ENCODE data around the gene KIF1C.

The KIF1C gene

DNA sequence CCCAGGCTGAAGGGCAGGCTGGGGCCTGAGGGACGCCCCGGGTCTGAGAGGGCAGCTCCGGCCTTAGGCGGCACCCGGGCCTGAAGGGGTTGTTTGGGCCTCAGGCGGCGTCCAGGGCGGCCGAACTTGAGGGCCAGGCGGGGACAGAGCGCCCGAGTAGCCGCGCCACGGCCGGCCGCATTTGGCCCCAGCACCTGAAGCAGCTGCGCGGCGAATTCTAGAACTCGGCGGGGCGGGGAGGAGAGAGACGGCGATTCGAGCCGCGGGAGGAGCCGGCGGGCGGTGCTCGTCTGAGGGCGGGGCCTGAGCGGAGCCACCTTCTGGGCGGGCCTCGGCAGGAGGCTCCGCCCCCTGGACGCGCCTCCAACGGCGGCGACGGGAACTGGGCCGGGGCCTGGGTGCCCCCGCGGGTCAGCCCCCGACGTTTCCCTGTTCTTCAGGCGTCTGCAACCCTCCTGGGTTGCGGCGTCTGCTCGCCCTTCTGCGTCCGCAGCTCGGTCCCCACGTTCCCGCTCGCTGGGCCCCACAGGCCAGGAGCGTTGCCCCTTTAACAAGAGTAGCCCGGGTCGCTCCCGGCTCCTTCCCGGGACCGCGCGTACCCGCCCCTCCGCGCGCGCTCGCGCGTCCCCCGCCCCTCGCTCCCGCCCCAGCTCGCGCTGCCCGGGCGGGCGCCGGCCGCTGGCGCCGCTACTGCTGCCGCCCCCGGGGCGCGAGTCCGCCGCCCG, at the start of gene KIF1C, which contains the start of gene INCA1:
TSS of gene KIF1C (plus strand) at position 649 of the 725 bp plus-strand sequence. CDS start 2,297 bp downstream, outside the sequence.
TSS of gene INCA1 (minus strand) at position 221 of the 725 bp plus-strand sequence. CDS start 3,085 bp downstream, outside the sequence.
- peak; percentile 91 for DNase-seq

GRCh38 chr17:4948166-4948930, 49.4 kb upstream of the KIF1C start, which contains the start of gene PFN1:
Gene PFN1 (minus strand): TSS chr17:4948530. CDS start chr17:4948394, 136 bp downstream.
- DNase-seq = peak; percentile 96

GRCh38 chr17:4948931-4949320, 48.8 kb upstream of the KIF1C start:
- DNase-seq = peak; percentile 93

DNA sequence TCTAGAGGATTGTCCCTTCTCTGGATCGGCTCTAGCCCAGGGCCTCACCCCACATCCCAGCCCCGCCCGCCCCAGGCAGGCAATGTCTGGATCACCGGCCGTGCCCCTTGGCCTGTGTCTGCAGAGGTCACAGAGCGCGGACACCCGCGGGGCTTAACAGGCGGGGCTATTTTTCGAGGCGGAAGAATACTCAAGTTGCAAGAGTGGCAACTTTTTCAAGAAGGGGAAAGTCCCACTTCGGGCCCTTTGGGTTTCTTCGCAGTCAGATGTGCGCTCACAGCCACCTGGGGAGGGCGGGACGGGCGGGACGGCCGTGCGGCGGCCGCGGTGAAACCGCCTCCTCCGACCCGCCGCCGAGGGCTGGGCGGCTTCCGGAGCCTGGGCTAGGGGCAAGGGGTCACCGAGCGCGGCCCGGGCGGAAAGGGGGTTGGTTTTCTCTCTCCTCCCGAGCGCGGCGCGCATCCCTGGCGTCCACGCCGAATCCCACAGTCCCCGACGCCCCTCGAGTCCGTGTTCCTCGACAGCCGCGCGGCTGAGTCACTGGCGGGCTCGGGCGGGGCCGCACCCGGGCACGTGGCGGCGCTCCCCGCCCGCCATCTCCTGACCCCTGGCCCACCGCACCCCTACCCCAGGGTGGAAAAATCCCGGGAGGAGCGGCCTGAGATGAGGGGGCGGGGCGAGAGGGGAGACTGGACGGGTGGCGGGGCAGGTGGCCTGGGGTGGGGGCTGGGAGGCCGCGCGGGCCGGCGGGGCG, 48.3 kb upstream of the KIF1C start:
- peak; percentile 95 for DNase-seq

GRCh38 chr17:4950075-4950745, 47.5 kb upstream of the KIF1C start:
- DNase-seq = no peak

DNA sequence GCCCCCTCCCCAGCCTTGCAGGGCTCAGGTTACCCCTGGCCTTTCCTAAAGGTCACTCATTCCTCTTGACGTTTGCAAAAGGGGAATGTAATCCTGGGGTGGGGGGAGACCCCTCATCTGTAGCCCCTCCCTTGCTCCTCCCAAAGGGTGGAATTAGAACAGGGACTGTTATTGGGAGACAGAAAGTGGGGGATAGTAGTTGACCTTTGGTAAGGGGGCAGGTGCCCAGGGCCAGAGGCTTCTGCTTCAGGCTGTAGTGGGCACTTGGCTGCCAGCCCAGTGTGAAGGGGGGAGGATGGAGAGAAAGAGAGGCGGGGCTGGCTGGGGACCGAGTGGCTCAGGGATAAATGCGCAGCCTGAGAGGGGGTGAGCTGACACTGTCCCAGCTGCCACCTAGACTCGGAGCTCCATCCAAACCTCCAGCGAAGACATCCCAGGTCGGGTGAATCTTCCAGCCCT, 47.0 kb upstream of the KIF1C start, which contains the start of gene ENO3:
TSS of gene ENO3 (plus strand) at position 374 of the 459 bp plus-strand sequence. CDS start 711 bp downstream, outside the sequence.
- DNase-seq = no peak

DNA sequence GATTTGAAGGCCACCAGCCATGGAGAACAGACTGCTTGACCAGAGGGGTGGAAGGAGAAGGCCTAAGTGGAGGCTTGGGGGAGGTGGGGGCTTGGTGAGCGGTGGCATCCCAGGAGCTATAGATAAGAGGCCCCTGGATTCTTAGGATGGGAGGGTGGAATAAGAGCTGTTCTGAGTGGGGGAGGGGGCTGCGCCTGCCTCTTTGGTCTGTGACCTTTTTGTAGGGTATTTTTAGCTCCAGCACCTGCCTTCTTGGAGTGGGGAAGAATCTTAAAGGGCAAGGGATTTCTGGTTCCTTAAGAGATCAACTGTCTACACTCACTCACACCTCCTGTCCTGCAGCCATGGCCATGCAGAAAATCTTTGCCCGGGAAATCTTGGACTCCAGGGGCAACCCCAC, 46.3 kb upstream of the KIF1C start:
- DNase-seq = no peak

GRCh38 chr17:4953451-4953961, 44.2 kb upstream of the KIF1C start:
- no peak for DNase-seq

DNA sequence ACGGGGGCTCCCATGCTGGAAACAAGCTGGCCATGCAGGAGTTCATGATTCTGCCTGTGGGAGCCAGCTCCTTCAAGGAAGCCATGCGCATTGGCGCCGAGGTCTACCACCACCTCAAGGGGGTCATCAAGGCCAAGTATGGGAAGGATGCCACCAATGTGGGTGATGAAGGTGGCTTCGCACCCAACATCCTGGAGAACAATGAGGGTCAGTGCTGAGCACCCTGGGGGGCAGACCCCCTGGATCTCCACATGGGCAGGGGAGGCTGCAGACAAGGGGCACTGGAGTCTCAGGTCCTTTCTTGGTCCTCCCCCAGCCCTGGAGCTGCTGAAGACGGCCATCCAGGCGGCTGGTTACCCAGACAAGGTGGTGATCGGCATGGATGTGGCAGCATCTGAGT, 42.7 kb upstream of the KIF1C start:
- DNase-seq = no peak

- DNase-seq = no peak
These were observed 41.2 kb upstream of the KIF1C start for GRCh38 chr17:4956493-4957061.

- DNase-seq = no peak
These were observed 39.6 kb upstream of the KIF1C start for GRCh38 chr17:4958102-4958501.

DNA sequence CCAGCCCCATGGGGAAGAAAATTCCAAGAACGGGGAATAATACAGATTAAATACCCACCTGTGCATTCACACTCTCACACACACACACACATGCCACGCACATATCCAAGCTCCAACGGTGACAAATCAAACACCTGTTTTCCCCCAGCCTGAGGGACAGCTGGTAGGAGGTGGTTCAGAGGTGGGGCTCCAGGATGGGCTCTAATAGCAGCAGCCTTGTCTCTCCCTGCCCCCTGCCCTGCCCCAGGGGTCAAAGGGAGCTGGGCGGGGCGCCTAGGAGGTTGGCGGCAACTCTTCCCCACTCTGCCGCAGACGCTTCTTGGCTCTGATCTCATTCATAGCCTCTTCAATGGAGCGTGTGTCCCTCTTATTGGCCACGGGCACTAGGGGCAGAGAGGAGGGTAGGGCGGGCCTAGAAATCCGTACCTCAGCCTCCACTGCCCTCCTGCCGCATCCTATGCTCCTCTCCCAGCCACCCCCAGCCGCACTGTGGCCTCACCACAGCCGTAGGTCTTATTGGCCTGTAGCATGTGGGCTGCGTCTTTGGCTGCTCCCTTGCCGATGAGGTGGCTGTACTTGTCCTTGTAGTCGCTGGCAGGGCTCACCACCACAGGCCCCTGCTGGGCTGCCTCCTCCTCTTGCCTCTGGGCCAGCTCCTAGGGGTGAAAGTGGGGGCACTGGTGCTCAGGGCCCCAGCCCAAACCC, 38.3 kb upstream of the KIF1C start:
- no peak for DNase-seq

DNA sequence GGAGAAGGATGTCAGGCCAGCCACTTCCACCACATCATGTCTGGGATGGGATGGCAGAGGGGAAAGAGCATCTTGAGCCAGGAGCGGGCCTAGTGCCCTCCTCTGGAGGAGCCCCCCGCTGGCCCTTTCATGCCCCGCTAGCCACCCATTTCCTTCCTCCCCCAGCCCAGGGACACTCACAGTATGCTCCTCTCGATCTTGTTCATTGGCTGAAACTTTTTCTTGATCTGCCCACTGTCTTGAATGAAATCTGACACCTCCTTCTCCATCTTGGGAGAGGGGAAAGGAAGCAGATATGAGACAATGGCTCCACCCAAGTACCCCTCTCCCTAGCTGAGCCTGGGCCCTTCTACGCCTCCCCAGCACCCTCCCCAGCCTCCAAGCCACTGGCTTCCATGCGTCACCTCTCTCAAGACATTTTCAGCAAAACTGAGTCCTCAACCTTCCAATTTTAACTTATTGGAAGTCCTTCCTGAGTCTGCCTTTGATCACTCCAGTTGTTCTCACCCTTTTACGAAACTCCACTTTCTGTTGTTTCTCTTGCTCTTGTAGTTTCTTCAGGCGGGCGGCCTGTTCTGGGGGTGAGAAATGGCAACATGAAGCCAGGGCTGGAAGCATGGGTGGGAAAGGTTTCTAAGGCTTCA, 37.3 kb upstream of the KIF1C start:
- DNase-seq = no peak

DNA sequence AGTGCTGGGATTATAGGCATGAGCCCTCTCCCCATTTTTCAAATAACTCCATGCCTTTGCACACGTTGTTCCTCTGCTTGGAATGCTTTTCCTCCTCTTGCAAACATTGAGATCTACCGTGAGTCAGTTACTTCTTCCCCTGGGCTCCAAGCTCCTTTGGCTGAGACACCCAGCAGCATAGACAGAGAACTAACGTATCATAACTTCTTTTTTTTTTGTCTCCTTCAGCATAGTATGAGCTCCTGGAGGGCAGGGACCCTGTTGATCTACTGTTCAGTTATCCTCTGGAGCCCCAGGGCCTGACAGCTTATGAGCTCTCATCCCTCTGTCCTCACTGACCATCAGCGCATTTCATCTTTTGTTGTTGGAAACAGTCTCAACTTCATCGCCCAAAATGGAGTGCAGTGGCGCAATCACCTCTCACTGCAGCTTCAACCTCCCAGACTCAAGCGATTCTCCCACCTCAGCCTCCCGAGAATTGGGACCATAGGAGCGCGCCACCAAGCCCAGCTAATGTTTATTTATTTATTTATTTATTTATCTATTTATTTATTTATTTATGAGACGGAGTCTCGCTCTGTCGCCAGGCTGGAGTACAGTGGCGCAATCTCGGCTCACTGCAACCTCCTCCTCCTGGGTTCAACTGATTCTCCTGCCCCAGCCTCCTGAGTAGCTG, 32.3 kb upstream of the KIF1C start:
- DNase-seq = no peak

- DNase-seq = peak; percentile 99
These were observed 30.8 kb upstream of the KIF1C start for GRCh38 chr17:4966844-4967538.

- DNase-seq = peak; percentile 96
These were observed 29.9 kb upstream of the KIF1C start, which contains the start of gene SPAG7 for GRCh38 chr17:4967539-4968485. Gene SPAG7 (minus strand): TSS chr17:4967817. CDS start chr17:4967804, 13 bp downstream.

- no peak for DNase-seq
These were observed 29.2 kb upstream of the KIF1C start for GRCh38 chr17:4968486-4969046.
